HG02763 (cell line): Measurements from ENCODE around the gene IGFBP7.

Experiments used
- ATAC-seq: cut with Tn5 transposase; IDR thresholded peaks from one replicate; pipeline ENCODE4 v1.9.1; 2021; ENCODE audit warnings: mild to moderate bottlenecking, moderate library complexity; ENCODE audit not compliant: unreplicated experiment

The IGFBP7 gene

GRCh38 chr4:57044279-57044678, 65.9 kb downstream of the IGFBP7 start:
- no peak for ATAC-seq

DNA sequence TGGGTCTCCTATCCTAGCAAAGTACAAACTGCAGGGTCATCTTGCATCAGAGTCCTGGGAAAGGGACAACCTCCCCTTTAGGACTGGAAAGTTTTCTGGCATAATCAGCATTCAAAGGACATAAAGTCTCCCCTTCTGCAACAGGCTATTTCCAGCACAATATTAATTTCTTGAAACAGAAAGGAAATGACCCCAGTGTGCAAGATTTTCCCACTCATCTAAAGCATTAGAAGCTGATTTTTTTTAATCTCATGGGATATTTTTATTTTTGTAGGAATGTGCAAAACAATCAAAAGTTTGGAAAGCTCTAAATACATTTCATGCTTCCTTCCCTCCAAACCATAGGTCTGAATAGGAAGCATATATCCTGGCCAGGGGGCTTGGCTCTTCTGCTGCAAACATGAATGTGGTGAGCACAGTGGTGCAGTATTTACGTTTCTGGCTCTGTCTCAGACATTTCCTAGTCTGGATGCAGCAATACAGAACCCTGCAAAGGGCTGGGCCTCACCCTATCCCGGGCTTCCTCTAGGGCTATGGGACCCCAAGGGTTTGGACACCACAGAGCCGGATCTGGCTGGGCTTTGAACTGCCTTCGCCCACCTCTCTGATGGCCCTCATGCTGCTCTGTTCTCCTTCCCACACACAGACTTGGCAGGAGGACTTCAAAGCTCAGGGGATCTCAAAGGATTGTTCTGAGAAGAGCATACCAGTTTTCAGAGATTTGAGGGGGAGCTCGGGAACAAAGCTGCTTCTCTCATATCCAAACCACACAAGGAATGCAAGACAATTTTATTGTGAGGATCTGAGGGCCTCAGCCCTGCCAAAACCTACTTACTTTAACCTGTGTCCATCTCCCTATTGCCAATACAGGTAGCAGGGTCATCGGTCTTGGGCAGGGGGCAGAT, 66.6 kb downstream of the IGFBP7 start:
- no peak for ATAC-seq

GRCh38 chr4:57042711-57043169, 67.4 kb downstream of the IGFBP7 start:
- ATAC-seq, result no peak

GRCh38 chr4:57041020-57041419, 69.2 kb downstream of the IGFBP7 start:
- no peak for ATAC-seq

DNA sequence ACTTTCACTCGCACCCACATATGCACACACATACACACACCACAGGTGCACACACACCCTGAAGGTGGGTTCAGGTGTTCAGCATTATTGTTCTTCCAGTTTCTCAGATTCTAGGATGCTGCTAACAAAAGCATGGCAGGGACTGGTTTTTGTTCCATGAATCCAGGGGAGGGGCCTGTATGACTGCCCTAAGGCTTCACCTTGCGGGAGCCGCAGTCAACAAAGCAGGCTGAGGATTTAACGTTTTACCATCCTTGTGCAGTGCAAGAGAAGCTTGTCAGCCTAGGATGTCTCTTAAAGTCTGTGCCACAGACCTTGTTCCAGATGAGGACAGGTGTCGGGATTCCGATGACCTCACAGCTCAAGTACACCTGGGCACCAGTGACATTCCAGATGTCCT, 69.7 kb downstream of the IGFBP7 start:
- no peak for ATAC-seq

DNA sequence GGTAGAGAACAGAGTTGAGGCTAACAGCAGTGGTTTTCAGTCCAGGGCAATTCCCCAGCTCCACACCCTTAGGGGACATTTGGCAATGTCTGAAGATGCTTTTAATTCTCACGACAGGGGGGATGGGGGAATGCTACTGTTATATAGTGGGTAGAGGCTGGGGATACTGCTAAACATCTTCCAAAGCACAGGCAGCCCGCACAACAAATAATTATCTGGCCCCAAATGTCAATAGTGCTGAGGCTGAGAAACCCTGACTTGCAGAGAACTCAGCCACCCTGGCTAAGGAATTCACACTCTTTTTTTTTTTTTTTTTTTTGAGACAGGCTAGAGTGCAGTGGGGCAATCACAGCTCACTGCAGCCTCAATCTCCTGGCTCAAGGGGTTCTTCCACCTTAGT, 70.8 kb downstream of the IGFBP7 start:
- no peak for ATAC-seq

- no peak for ATAC-seq
These were observed 72.1 kb downstream of the IGFBP7 start for GRCh38 chr4:57037982-57038604.

GRCh38 chr4:57034520-57034919, 75.7 kb downstream of the IGFBP7 start:
- no peak for ATAC-seq

DNA sequence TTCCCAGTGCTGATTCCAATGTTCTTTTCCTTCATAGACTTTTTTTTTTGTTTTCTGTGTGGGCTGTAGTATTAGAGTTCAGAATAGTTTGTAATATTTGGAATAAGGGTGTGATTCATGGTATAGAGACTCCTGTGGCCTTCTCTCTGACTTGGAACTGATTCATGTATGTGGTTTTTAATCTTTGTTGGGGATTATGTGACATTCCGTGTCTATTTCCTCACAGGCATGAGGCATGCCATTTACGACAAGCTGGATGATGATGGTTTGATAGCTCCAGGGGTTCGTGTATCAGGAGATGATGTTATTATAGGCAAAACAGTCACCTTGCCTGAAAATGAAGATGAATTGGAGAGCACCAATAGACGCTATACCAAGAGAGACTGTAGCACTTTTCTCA, 87.1 kb downstream of the IGFBP7 start:
- ATAC-seq, result no peak

- no peak for ATAC-seq
These were observed 89.6 kb downstream of the IGFBP7 start for GRCh38 chr4:57020467-57021101.

DNA sequence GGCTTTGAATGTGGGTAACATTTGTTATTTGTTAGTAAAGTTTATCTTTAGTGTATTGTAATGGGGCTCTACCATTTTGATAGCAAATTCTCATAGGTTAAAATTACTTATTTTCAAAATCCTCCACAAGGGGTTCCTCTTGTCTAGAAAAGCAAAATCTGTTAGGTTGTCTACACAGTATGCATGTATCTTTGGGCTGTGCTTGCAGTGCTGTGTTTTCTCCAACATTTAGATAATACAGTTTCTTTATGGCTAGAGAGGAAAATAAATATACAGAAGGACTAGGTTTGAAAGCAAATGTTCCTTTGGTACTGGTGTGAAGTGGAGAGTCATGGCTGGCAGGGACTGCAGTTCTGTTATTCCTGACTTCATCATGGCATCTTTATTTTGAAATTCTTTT, 91.2 kb downstream of the IGFBP7 start:
- no peak for ATAC-seq

- ATAC-seq, result no peak
These were observed 96.6 kb downstream of the IGFBP7 start for GRCh38 chr4:57013543-57014120.

GRCh38 chr4:56999751-57000150, 110.4 kb downstream of the IGFBP7 start:
- ATAC-seq, result no peak

- no peak for ATAC-seq
These were observed 114.7 kb downstream of the IGFBP7 start for GRCh38 chr4:56995525-56995924.

DNA sequence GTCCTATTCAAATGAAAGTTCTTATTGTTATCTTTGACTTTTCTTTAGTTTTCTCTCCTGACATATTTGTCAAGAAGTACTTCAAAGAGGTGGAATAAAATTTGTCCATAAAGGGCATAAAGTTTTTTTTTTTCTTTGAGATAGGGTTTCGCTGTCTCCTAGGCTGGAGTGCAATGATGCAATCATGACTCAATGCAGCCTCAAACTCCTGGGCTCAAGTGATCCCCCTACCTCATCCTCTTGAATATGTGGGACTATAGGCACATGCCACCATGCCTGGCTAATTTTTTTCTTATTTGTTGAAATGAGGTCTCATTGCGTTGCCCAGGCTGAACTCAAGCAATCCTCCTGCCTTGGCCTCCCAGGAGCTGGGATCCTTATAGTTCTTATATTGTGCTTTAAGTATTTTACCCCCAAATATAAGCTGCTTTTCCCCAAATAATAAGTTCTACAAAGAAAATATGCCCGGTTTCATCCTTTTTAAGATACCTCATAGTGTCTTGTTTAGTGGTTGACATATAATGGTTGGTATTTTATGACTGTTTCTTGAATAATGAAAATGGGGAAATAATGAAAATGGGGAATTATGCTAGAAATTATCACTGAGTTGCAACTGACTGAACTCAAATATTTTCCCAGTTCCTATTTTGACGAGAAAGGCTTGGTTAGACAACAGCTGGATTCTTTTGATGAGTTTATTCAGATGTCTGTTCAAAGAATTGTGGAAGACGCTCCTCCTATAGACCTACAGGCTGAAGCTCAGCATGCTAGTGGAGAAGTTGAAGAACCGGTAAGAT, 119.9 kb downstream of the IGFBP7 start:
- ATAC-seq, result no peak

- ATAC-seq, result no peak
These were observed 123.2 kb downstream of the IGFBP7 start for GRCh38 chr4:56986952-56987351.

GRCh38 chr4:56986192-56986591, 124.0 kb downstream of the IGFBP7 start:
- ATAC-seq, result no peak

DNA sequence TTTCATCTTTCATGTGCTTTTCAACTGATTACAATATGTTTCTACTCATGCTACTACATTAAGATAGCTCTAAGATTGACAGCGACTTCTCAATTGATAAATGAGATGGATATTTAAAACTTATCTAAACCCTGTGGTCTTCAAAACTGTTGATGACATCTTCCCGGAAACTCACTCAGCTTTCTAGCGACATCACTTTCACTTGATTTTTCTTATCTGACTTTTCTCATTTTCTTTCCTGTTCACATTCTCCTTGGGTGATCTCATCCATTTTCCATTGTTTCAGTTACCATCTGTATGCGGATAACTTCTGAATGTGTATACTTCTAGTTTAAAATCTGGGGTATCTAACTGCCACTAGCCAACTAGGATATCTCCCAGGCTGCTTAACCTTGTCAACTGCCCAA, 128.4 kb downstream of the IGFBP7 start:
- no peak for ATAC-seq
